ENCODE data around the gene SH3PXD2A. TPM values are rescaled to one million over a fixed set of nuclear protein-coding genes. Genes with fewer than 3 reads are reported as not detected.

Gene SH3PXD2A
- total RNA-seq, 1 experiment from 2014 or later: 13.2 TPM

DNA sequence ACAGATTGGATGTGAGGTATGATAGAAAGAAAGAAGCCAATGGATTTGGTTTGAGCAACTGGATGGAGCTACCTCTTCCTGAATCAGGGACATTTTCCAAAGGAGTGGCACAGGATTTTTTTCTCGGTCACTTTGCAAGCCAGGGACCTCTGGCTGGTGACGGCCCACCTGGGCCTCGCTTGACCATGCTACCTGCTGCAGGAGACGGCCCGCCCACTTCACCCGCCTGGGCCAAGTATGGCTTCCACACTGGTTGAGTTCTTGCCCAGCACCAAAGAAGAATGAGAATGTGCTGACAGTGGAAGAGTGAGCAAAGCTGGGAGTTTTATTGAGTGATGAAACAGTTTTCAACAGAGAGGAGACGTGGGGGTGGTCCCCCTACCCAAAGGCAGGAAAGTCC lies 24.5 kb upstream of the SH3PXD2A start:
- intact Hi-C loops (cut with micrococcal nuclease): loop anchor here (10.0 kb wide), 1 partner anchor 455 kb away; the partner anchor contains the start of gene ITPRIP
- POLR2A ChIA-PET: interaction anchor here (0.8 to 13.6 kb wide), 3 partner anchors 9 to 29 kb away, joined by 3 to 315 read pairs (median 15); no protein-coding TSS in a partner anchor

DNA sequence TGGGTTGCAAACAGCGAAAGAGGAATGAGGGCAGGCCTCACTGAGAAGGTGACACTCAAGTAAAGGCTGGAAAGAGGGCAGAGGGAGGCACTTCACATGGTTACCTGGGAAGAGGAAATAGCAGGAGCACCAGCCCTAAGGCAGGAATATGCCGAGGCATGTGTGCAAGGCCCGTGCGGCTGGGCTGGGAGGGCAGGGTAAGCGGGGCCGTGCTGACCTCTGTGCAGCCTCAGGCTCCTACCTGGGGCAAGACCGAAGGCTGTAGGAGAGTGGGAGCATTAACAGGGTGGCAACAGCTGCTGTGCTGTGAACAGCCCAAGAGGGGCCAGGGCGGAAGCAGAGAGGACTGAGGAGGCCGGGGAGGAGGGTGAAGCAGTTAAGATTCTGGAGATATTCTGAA lies 24.0 kb upstream of the SH3PXD2A start:
- Mint-ChIP-seq H3K36me3 (ENCODE audit: insufficient read depth, unreplicated experiment) (peaks cover 50% of the 10 kb centered on the region), H3K9me3 (ENCODE audit: unreplicated experiment) (no peaks in the 10 kb centered on the region), H3K4me1 (ENCODE audit: insufficient read depth, unreplicated experiment) (peaks cover 38% of the 10 kb centered on the region), H3K27me3 (ENCODE audit: insufficient read depth, unreplicated experiment) (no peaks in the 10 kb centered on the region), H3K4me3 (ENCODE audit: unreplicated experiment) (no peak overlapping the region), H3K27ac (ENCODE audit: low read depth, unreplicated experiment) (peak overlapping the region; percentile 86)
- BruUV-seq (replicated peaks): no TSS peak
- TF ChIP-seq, protein P1, sequence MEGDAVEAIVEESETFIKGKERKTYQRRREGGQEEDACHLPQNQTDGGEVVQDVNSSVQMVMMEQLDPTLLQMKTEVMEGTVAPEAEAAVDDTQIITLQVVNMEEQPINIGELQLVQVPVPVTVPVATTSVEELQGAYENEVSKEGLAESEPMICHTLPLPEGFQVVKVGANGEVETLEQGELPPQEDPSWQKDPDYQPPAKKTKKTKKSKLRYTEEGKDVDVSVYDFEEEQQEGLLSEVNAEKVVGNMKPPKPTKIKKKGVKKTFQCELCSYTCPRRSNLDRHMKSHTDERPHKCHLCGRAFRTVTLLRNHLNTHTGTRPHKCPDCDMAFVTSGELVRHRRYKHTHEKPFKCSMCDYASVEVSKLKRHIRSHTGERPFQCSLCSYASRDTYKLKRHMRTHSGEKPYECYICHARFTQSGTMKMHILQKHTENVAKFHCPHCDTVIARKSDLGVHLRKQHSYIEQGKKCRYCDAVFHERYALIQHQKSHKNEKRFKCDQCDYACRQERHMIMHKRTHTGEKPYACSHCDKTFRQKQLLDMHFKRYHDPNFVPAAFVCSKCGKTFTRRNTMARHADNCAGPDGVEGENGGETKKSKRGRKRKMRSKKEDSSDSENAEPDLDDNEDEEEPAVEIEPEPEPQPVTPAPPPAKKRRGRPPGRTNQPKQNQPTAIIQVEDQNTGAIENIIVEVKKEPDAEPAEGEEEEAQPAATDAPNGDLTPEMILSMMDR (IDR thresholded peaks at IDR 0.05; ENCODE audit: unreplicated experiment): no peak
- POLR2A ChIA-PET: interaction anchor here (0.8 to 13.6 kb wide), 2 partner anchors 9 to 25 kb away, joined by 3 to 315 read pairs; no protein-coding TSS in a partner anchor
- CTCF ChIA-PET: no interaction called here
- intact Hi-C loops (cut with micrococcal nuclease): no loop called here
- no peak for DNase-seq (ENCODE audit: unreplicated experiment)

More for the DNA sequence above, 24.5 kb upstream of the SH3PXD2A start:
- peaks cover 38% of the 10 kb centered on the region for H3K4me1 Mint-ChIP-seq (ENCODE audit: insufficient read depth, unreplicated experiment)
- H3K27me3 Mint-ChIP-seq (ENCODE audit: insufficient read depth, unreplicated experiment): no peaks in the 10 kb centered on the region
- H3K9me3 Mint-ChIP-seq (ENCODE audit: unreplicated experiment): no peaks in the 10 kb centered on the region
- no TSS peak for BruUV-seq (replicated peaks)
- no peak overlapping the region for H3K4me3 Mint-ChIP-seq (ENCODE audit: unreplicated experiment)
- TF ChIP-seq, protein P1 (IDR thresholded peaks at IDR 0.05; ENCODE audit: unreplicated experiment): no peak
- H3K27ac Mint-ChIP-seq (ENCODE audit: low read depth, unreplicated experiment): peak overlapping the region; percentile 65
- H3K36me3 Mint-ChIP-seq (ENCODE audit: insufficient read depth, unreplicated experiment): peaks cover 55% of the 10 kb centered on the region
- CTCF ChIA-PET: no interaction called here
- DNase-seq (ENCODE audit: unreplicated experiment): no peak

DNA sequence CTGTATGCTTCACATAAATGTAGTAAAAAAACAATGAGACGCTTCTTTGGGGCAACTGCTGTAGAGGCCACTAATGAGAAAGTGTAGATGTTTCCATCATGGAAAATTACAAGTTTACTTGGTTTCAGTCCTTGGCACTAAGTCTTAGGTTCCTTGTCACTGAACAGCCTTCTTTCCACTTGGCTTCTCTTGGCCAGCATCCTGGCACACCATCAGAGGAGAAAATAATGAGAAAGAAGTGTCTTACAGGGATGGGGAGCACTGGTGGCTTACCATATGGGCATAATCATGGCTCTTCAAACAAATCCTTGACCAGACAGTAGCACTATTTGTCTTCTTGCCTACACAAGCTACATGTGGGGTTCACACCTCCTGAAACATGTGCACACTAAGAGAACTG lies 22.5 kb upstream of the SH3PXD2A start:
- Mint-ChIP-seq H3K36me3 (ENCODE audit: insufficient read depth, unreplicated experiment) (peaks cover 40% of the 10 kb centered on the region), H3K27me3 (ENCODE audit: insufficient read depth, unreplicated experiment) (no peaks in the 10 kb centered on the region), H3K9me3 (ENCODE audit: unreplicated experiment) (no peaks in the 10 kb centered on the region), H3K4me1 (ENCODE audit: insufficient read depth, unreplicated experiment) (peaks cover 38% of the 10 kb centered on the region), H3K27ac (ENCODE audit: low read depth, unreplicated experiment) (peak overlapping the region; percentile 86), H3K4me3 (ENCODE audit: unreplicated experiment) (no peak overlapping the region)
- TF ChIP-seq, protein P1 (IDR thresholded peaks at IDR 0.05; ENCODE audit: unreplicated experiment): no peak
- CTCF ChIA-PET: interaction anchor here (1.2 to 1.3 kb wide), 2 partner anchors 8 to 19 kb away, joined by 3 to 4 read pairs; no protein-coding TSS in a partner anchor
- intact Hi-C loops (cut with micrococcal nuclease): no loop called here
- BruUV-seq (replicated peaks): no TSS peak
- no peak for DNase-seq (ENCODE audit: unreplicated experiment)
- POLR2A ChIA-PET: interaction anchor here (13.6 kb wide), 1 partner anchor 7 kb away, joined by 315 read pairs; no protein-coding TSS in a partner anchor

DNA sequence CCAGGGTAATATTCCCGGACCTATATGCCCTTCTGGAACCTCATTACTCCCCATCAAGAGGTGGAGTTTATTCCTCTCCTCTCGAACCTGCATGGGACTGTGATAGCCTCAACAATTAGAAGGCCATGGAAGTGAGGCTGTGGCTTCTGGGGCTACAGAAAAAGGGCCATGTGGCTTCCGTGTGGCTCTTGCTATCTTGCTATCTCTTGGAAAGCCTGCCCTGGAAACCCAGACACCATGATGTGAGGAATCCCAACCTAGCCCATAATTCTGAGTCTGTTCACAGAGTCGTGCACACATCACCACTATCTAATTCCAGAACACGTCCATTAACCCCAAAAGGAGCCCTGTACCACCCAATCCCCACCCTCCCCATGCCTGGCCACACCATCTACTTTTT lies 20.8 kb upstream of the SH3PXD2A start:
- no peaks in the 10 kb centered on the region for H3K9me3 Mint-ChIP-seq (ENCODE audit: unreplicated experiment)
- H3K27me3 Mint-ChIP-seq (ENCODE audit: insufficient read depth, unreplicated experiment): no peaks in the 10 kb centered on the region
- ChIA-PET CTCF (interaction anchor here (0.6 to 3.4 kb wide), 3 partner anchors 19 to 247 kb away, joined by 3 to 21 read pairs (median 3); no protein-coding TSS in a partner anchor), POLR2A (interaction anchor here (1.0 to 9.5 kb wide), 2 partner anchors 23 to 244 kb away, joined by 3 to 85 read pairs; partner anchors contain the start of gene SH3PXD2A)
- TF ChIP-seq, protein P1 (IDR thresholded peaks at IDR 0.05; ENCODE audit: unreplicated experiment): no peak
- peaks cover 26% of the 10 kb centered on the region for H3K36me3 Mint-ChIP-seq (ENCODE audit: insufficient read depth, unreplicated experiment)
- DNase-seq (ENCODE audit: unreplicated experiment): no peak
- H3K27ac Mint-ChIP-seq (ENCODE audit: low read depth, unreplicated experiment): no peak overlapping the region
- intact Hi-C loops (cut with micrococcal nuclease): no loop called here
- no TSS peak for BruUV-seq (replicated peaks)
- no peak overlapping the region for H3K4me3 Mint-ChIP-seq (ENCODE audit: unreplicated experiment)
- H3K4me1 Mint-ChIP-seq (ENCODE audit: insufficient read depth, unreplicated experiment): peaks cover 42% of the 10 kb centered on the region

Data from MCF 10A (cell line).